HG02852 (cell line): ENCODE data around the gene ZNF429.
"Not testable (repeated sequence)": the region's sequence is repeated elsewhere in the genome, so short reads cannot be mapped to it uniquely, and the experiment has no call there.

Experiments used
- ATAC-seq: cut with Tn5 transposase; IDR thresholded peaks from one replicate; pipeline ENCODE4 v1.9.1; 2021; ENCODE audit warnings: mild to moderate bottlenecking, moderate library complexity; ENCODE audit not compliant: unreplicated experiment

ZNF429 gene

DNA sequence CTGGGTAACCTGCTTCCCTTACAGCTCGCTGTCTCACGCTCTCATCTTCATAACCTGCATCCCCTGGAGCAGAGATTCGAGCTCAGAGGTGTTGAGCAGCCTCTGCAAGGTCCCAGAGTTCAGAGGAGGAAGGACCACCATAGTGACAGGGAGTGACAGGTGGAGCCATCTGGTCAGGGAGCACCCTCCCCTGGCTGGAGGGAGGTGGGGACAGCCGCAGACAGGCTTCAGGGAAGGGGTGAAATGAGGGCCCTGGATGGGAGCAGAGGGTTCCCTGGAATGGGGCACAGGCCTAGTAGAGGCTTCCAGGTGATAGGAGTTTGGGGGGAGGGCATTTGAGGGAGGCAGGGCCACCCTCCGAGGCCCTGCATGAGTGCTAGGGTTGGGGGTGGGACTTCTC is 82.1 kb downstream of the ZNF429 start:
- ATAC-seq = no peak

- ATAC-seq = no peak
These were observed 82.7 kb downstream of the ZNF429 start for GRCh38 chr19:21588065-21588601.

DNA sequence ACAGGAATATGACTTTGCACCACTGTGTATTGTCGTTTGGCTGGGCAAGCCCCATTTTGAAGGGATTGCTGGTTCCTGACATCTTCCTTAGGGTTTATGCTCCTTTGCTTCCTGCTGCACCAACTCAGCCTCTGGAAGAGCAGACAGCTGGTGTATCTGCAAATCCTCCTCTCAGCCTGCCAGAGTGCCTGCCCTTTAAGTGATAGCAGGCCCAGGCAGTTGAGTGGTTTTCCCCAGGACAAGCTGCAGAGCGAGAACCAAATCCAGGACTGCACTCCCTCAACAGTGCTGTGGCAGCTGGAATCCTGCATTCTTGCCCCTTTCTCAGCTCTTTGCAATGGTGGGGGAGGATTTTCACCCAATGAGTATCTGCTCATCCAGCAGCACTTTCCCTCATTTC is 85.5 kb downstream of the ZNF429 start:
- ATAC-seq = no peak

GRCh38 chr19:21593008-21593481 is 87.6 kb downstream of the ZNF429 start:
- ATAC-seq = no peak

- no peak for ATAC-seq
These were observed 88.1 kb downstream of the ZNF429 start for GRCh38 chr19:21593502-21593901.

GRCh38 chr19:21593934-21594820 is 88.8 kb downstream of the ZNF429 start:
- ATAC-seq = no peak

DNA sequence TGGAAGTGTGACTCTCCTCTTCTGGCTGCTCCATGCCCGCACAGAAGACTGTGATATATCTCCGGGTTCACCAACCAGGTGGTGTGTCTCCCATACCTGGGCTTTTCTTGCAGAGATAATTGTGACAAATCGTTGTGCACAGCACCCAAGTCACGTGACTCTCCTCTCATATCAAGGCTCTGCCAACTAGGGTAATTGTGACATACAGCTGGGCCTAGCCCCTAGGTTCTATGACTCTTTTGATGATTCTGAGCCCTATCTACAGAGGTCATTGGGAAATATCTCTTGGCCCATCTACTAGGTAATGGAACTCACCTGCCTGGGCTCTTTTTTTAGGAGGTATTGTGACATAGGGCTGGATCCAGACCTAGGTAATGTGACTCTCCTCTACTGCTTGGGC is 89.8 kb downstream of the ZNF429 start:
- ATAC-seq = no peak

- ATAC-seq = no peak
These were observed 96.8 kb downstream of the ZNF429 start for GRCh38 chr19:21602082-21602658.

- not testable (repeated sequence) for ATAC-seq
These were observed 97.4 kb downstream of the ZNF429 start for GRCh38 chr19:21602659-21603430.

GRCh38 chr19:21603431-21604231 is 98.2 kb downstream of the ZNF429 start:
- ATAC-seq = no peak

- ATAC-seq = no peak
These were observed 99.0 kb downstream of the ZNF429 start for GRCh38 chr19:21604351-21604926.
